Transverse colon (tissue), 4 donors: ENCODE measurements around the gene RYR3.

Experiments used
- EP300 ChIP-seq: sonication (generic); formaldehyde crosslinking; IDR thresholded peaks from one replicate; pipeline ENCODE4 v1.6.1; 2017; ENCODE audit warnings: antibody characterized with exemption, low read depth
- POLR2A ChIP-seq: fragments of 450-650 bp; IDR thresholded peaks from one replicate; pipeline ENCODE4 v1.6.1; 2016; ENCODE audit warnings: antibody characterized with exemption, mild to moderate bottlenecking, moderate library complexity
- POLR2AphosphoS5 ChIP-seq, 3 donors: sonication (generic); formaldehyde crosslinking; IDR thresholded peaks; one replicate each; pipeline ENCODE4 v1.6.1; 2016; ENCODE audit warnings: antibody characterized with exemption in 3 of 3
- TF ChIP-seq, protein P1 (sequence below), 5 experiments: fragments of 200-600 bp in 3 of 5; fragments of 450-650 bp in 2 of 5; sonication (generic) in 3 of 5; IDR thresholded peaks; 1 replicate in 2 of 5; 2 replicates in 3 of 5; pipeline ENCODE4 v1.5.1; 2016 to 2017; ENCODE audit warnings: antibody characterized with exemption in 5 of 5, inconsistent platforms in 3 of 5, mild to moderate bottlenecking in 2 of 5, moderate library complexity in 1 of 5

DNA sequence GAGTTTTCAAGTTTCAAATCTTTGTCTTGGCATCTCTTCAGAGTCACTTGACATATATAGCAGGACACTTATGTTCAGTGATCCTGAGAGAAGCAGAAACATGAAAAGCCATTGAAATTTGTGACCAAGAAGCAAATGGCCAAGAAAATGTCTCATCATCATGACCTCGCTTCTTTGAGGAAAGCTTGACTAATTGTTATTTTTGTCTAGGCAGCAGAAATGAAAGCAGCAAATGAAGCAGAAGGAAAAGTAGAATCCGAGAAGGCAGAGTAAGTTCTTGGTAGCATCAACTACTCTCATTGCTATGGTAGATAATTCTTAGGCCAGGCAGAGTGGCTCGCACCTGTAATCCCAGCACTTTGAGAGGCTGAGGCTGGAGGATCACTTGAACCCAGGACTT lies 529.8 kb downstream of the RYR3 start:
- no peak for TF ChIP-seq POLR2A
- TF ChIP-seq, protein P1, sequence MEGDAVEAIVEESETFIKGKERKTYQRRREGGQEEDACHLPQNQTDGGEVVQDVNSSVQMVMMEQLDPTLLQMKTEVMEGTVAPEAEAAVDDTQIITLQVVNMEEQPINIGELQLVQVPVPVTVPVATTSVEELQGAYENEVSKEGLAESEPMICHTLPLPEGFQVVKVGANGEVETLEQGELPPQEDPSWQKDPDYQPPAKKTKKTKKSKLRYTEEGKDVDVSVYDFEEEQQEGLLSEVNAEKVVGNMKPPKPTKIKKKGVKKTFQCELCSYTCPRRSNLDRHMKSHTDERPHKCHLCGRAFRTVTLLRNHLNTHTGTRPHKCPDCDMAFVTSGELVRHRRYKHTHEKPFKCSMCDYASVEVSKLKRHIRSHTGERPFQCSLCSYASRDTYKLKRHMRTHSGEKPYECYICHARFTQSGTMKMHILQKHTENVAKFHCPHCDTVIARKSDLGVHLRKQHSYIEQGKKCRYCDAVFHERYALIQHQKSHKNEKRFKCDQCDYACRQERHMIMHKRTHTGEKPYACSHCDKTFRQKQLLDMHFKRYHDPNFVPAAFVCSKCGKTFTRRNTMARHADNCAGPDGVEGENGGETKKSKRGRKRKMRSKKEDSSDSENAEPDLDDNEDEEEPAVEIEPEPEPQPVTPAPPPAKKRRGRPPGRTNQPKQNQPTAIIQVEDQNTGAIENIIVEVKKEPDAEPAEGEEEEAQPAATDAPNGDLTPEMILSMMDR (IDR thresholded peaks at IDR 0.05), result no peak
- TF ChIP-seq EP300, result no peak
- TF ChIP-seq POLR2AphosphoS5 (IDR thresholded peaks at IDR 0.05), result no peak
